GM23248 (cell line): Measurements from ENCODE around the gene CDH11. TPM values are rescaled to one million over a fixed set of nuclear protein-coding genes. Genes with fewer than 3 reads are reported as not detected.

Experiments used
- DNase-seq: peaks from one replicate; pipeline ENCODE4 v3.0.0-alpha.2; 2015
- H2AFZ ChIP-seq: fragments of 200-600 bp; sonication (generic); 2 replicates; pipeline ENCODE4 v1.6.1; 2016; ENCODE audit warnings: antibody characterized with exemption
- H3F3A ChIP-seq: fragments of 200-600 bp; sonication (generic); 2 replicates; pipeline ENCODE4 v1.6.1; 2016; ENCODE audit warnings: mild to moderate bottlenecking, antibody characterized with exemption, mixed run types; ENCODE audit not compliant: insufficient read depth
- H3K27ac ChIP-seq: fragments of 200-600 bp; sonication (generic); 2 replicates; pipeline ENCODE4 v1.5.1; 2016; ENCODE audit warnings: mild to moderate bottlenecking
- H3K27me3 ChIP-seq: fragments of 200-600 bp; sonication (generic); replicated peaks from 2 replicates; pipeline ENCODE4 v1.6.1; 2016; ENCODE audit warnings: mild to moderate bottlenecking; ENCODE audit not compliant: insufficient read depth
- H3K36me3 ChIP-seq: fragments of 200-600 bp; sonication (generic); 2 replicates; pipeline ENCODE4 v1.6.1; 2016; ENCODE audit warnings: low read depth, mild to moderate bottlenecking
- H3K4me1 ChIP-seq: fragments of 200-600 bp; sonication (generic); 2 replicates; pipeline ENCODE4 v1.6.1; 2016; ENCODE audit warnings: mild to moderate bottlenecking; ENCODE audit not compliant: insufficient read depth
- H3K4me2 ChIP-seq: fragments of 200-600 bp; sonication (generic); one replicate; pipeline ENCODE4 v1.6.1; 2016; ENCODE audit warnings: mild to moderate bottlenecking; ENCODE audit not compliant: unreplicated experiment
- H3K4me3 ChIP-seq: fragments of 200-600 bp; sonication (generic); 2 replicates; pipeline ENCODE4 v1.5.1; 2016; ENCODE audit warnings: mild to moderate bottlenecking
- H3K79me2 ChIP-seq: fragments of 200-600 bp; sonication (generic); 2 replicates; pipeline ENCODE4 v1.6.1; 2016; ENCODE audit warnings: mild to moderate bottlenecking; ENCODE audit not compliant: insufficient read depth
- H3K9ac ChIP-seq: fragments of 200-600 bp; sonication (generic); 2 replicates; pipeline ENCODE4 v1.6.1; 2016; ENCODE audit warnings: mild to moderate bottlenecking
- H3K9me2 ChIP-seq: fragments of 200-600 bp; sonication (generic); 2 replicates; pipeline ENCODE4 v1.6.1; 2016; ENCODE audit warnings: mixed run types, mild to moderate bottlenecking, moderate library complexity; ENCODE audit not compliant: insufficient read depth
- H3K9me3 ChIP-seq: fragments of 200-600 bp; sonication (generic); one replicate; pipeline ENCODE4 v1.6.1; 2017; ENCODE audit warnings: low read depth
- H4K20me1 ChIP-seq: fragments of 200-600 bp; sonication (generic); 2 replicates; pipeline ENCODE4 v1.6.0; 2016; ENCODE audit not compliant: insufficient read depth
- EZH2 ChIP-seq: fragments of 200-600 bp; sonication (generic); IDR thresholded peaks from 2 replicates; pipeline ENCODE4 v1.6.1; 2018; ENCODE audit warnings: antibody characterized with exemption, mild to moderate bottlenecking; ENCODE audit not compliant: insufficient read depth, poor library complexity, severe bottlenecking
- EZH2phosphoT487 ChIP-seq: fragments of 200-600 bp; sonication (generic); IDR thresholded peaks from 2 replicates; pipeline ENCODE4 v1.6.1; 2018; ENCODE audit warnings: antibody characterized with exemption, moderate library complexity, mild to moderate bottlenecking, low read depth; ENCODE audit not compliant: insufficient read depth
- WGBS, 2 experiments: methylation state at CpG; one replicate each; pipeline ENCODE4 v1.1.6; 2015 to 2017; ENCODE audit warnings: low lambda C conversion rate in 2 of 2, low coverage in 1 of 2; ENCODE audit errors: missing lambda C conversion rate in 2 of 2; 5-methylcytosine and 5-hydroxymethylcytosine counted together
- in situ Hi-C: fragments of 300-500 bp; cut with MboI; formaldehyde crosslinking; loops from 2 replicates; pipeline ENCODE4 v1.15.0; 2020
- polyA plus RNA-seq: library from polyadenylated mRNA; unstranded; fragments of >200 nt; fragmentation: Nextera tagmentation; extraction: Ambion mirVana; gene quantifications from 2 replicates; pipeline ENCODE4 v1.2.1, GENCODE V29; 2016
- total RNA-seq: library from RNA; depleted of rRNA; stranded (reverse); fragments of >200 nt; shearing (Covaris generic); gene quantifications from 2 replicates; pipeline ENCODE4 v1.2.3, GENCODE V29; 2014

Gene CDH11
- total and polyA plus RNA-seq, 2 experiments from 2014 or later: 264 to 525 TPM

DNA sequence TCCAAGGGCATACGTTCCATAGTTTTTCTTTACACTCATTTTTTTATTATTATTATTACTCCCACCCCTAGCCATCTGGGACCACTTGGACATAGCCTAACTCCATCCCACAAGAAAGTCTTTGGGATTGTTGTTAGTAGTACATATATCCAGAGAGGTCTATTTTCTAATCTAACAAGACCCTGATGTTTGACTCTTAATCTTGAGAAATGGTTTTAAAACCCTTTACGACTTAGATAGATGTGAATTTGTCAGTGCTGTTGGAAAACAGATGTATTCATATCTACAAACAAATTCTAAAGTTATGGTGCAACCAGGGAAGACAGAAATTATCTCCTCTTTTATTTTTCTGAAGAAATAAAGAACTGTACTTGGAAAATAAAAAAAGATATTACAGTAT is 197.8 kb downstream of the CDH11 start:
- Histone ChIP-seq H3K9me3 (peaks cover 4% of the 10 kb centered on the region), H3K9ac (no peak overlapping the region), H3K4me1 (no peaks in the 10 kb centered on the region), H3K36me3 (no peaks in the 10 kb centered on the region), H3K79me2 (no peaks in the 10 kb centered on the region), H3K4me3 (no peak overlapping the region), H3K9me2 (no peaks in the 10 kb centered on the region), H3F3A (no peaks in the 10 kb centered on the region), H3K27me3 (no peaks in the 10 kb centered on the region), H4K20me1 (no peaks in the 10 kb centered on the region), H3K27ac (no peak overlapping the region), H2AFZ (no peak overlapping the region), H3K4me2 (no peak overlapping the region)
- TF ChIP-seq EZH2 (no peak), EZH2phosphoT487 (no peak)
- in situ Hi-C loops: no loop called here
- no peak for DNase-seq
- 58 to 68% methylated on average over 2 of the region's 2 CpGs for WGBS, 2 experiments

DNA sequence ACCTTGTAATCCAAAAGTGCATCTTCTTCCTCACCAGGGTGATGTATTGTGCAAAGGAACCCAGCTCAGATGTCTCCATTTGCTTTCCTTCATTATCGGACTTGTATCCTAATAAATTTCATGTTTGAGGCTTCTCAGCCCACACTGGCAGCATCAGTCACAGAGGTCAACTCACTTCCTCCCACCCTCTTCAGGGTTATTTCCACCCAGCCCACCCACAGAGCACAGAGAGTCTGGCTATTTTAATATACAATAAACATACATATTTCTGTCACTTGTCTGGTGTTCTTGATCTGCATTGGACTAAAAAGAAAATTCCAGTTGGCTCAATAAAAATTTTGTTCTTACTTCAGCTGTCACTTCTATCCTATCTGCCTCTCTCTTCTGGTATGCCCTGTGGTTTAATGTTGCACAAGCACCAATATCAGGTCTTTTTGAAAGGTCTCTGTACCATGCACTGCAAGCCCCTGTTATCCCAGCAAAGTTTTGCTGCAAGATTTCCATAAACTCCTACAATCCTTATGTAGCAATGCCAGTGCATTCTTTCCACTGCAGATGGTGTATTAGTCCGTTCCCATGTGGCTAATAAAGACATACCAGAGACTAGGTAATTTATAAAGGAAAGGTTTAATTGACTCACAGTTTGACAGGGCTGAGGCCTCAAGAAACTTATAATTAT is 201.8 kb downstream of the CDH11 start:
- 81 to 88% methylated on average over 2 of the region's 2 CpGs for WGBS, 2 experiments
- Histone ChIP-seq H3K9ac (no peak overlapping the region), H2AFZ (no peak overlapping the region), H3K27me3 (no peaks in the 10 kb centered on the region), H3K4me3 (no peak overlapping the region), H3K4me2 (no peak overlapping the region), H3K36me3 (no peaks in the 10 kb centered on the region), H4K20me1 (no peaks in the 10 kb centered on the region), H3K9me2 (no peaks in the 10 kb centered on the region), H3F3A (no peaks in the 10 kb centered on the region), H3K27ac (no peak overlapping the region), H3K9me3 (no peaks in the 10 kb centered on the region), H3K79me2 (no peaks in the 10 kb centered on the region), H3K4me1 (no peaks in the 10 kb centered on the region)
- no peak for TF ChIP-seq EZH2phosphoT487
- TF ChIP-seq EZH2: no peak
- no peak for DNase-seq
- in situ Hi-C loops: no loop called here

DNA sequence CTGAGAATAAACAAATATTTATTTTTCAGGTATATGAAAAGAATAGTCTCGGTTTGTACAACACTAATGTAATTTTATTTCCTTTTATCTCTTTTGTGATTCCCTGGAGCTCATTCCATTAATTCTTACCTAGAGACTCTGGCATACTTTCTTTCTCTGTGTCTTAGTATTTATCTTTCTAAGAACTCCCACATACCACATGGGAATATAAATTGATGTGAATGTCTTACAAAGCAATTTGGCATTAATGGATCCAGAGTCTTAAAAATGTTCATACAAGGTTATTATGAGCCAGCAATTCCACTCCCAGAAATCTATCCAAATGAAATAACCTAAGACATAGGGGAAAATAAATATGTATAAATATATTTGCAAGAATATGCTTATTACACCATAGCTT is 202.7 kb downstream of the CDH11 start:
- DNase-seq: no peak
- H3K27me3 ChIP-seq: no peaks in the 10 kb centered on the region
- WGBS, 2 experiments: 45 to 81% methylated on average over 1 of the region's 1 CpG

DNA sequence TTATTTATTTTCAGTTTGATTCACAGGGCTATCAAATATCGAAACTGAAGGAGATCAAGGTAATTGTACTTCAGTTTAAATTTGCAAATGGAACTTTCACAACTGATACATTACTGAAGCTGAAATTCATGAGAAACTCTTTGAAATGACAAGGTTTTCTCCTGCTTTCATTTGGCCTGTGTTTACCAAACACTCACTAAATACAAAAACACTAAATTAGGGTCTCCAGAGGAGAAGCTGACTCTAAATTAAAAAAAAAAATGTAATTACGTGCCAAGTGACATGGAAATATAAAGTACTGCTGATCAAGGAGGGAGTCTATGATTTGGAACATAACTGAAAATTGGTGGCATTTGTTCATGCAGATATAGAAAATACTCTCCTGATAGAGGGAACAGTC is 205.8 kb downstream of the CDH11 start:
- no peak for DNase-seq
- H3K36me3 ChIP-seq: no peaks in the 10 kb centered on the region
- H3K4me3 ChIP-seq: no peak overlapping the region
- H4K20me1 ChIP-seq: no peaks in the 10 kb centered on the region
- H3K9ac ChIP-seq: no peak overlapping the region
- no peak overlapping the region for H2AFZ ChIP-seq
- peaks cover under 1% of the 10 kb centered on the region; the same call in 1 of the 2 replicates for H3F3A ChIP-seq
- no peaks in the 10 kb centered on the region for H3K27me3 ChIP-seq
- no peak overlapping the region for H3K27ac ChIP-seq
- H3K79me2 ChIP-seq: no peaks in the 10 kb centered on the region
- WGBS, 2 experiments: 54 to 59% methylated on average over 2 of the region's 2 CpGs
- TF ChIP-seq EZH2: no peak
- no peak for TF ChIP-seq EZH2phosphoT487
- H3K4me2 ChIP-seq: no peak overlapping the region
- H3K4me1 ChIP-seq: no peaks in the 10 kb centered on the region
- no peaks in the 10 kb centered on the region for H3K9me2 ChIP-seq
- H3K9me3 ChIP-seq: no peaks in the 10 kb centered on the region
- in situ Hi-C loops: no loop called here

More for the DNA sequence above, 202.7 kb downstream of the CDH11 start:
- no peak overlapping the region for H3K4me3 ChIP-seq
- no peaks in the 10 kb centered on the region for H3K36me3 ChIP-seq
- H3K9me2 ChIP-seq: no peaks in the 10 kb centered on the region
- in situ Hi-C loops: no loop called here
- H4K20me1 ChIP-seq: no peaks in the 10 kb centered on the region
- H3F3A ChIP-seq: no peaks in the 10 kb centered on the region
- no peak overlapping the region for H3K9ac ChIP-seq
- H3K4me2 ChIP-seq: no peak overlapping the region
- no peaks in the 10 kb centered on the region for H3K9me3 ChIP-seq
- no peak overlapping the region for H2AFZ ChIP-seq
- H3K79me2 ChIP-seq: no peaks in the 10 kb centered on the region
- no peak for TF ChIP-seq EZH2phosphoT487
- no peak for TF ChIP-seq EZH2
- no peaks in the 10 kb centered on the region for H3K4me1 ChIP-seq
- no peak overlapping the region for H3K27ac ChIP-seq
